Hematopoietic multipotent progenitor cell treated with erythropoietin and hydrocortisone succinate and interleukin-3 and kit ligand, for 4 days (in vitro differentiated cells): ENCODE data around the gene TRIOBP.
A peak's percentile ranks its signal among the peaks of the same experiment; 100 is the strongest.

Experiments used
- DNase-seq: peaks from one replicate; pipeline ENCODE4 v3.0.0-alpha.2; 2015

The TRIOBP gene

DNA sequence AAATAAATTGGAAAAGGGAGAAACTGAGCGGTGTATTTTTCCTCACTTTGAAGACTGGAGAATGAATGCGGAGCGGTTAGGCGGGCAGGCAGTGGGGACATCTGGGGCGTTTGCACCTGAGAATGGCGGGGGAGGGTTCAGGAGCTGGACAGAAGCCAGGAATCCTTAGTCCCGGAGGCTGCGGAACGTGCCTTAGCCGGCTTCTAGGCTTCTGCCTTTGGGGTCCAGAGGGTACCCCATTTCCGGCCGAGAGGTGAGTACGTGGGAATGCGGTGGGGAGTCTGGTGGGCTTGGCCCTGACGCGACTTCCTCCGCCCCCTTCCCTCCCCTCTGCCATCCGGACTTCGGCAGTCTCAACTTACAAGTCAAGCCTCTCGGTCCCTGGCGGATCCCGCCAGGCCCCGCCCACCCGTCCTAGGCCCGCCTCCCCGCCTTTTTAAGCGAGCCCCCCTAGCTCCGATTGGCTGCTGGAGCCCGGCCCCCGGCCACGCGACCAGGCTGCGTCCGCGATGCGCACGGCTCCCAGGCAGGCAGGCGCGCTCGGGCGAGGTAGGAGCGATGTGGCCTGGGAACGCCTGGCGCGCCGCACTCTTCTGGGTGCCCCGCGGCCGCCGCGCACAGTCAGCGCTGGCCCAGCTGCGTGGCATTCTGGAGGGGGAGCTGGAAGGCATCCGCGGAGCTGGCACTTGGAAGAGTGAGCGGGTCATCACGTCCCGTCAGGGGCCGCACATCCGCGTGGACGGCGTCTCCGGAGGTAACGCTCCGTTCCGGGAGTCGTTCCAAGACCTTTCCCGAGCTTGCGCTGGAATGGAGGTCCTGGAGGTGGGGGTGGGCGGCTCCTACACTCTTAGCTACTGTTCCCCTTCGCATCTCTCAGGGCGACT lies 110.8 kb downstream of the TRIOBP start, which contains the start of gene GCAT:
TSS of gene GCAT (plus strand) at position 525 of the 884 bp plus-strand sequence. CDS start at position 559, 34 bp downstream.
- DNase-seq = peak; percentile 98

DNA sequence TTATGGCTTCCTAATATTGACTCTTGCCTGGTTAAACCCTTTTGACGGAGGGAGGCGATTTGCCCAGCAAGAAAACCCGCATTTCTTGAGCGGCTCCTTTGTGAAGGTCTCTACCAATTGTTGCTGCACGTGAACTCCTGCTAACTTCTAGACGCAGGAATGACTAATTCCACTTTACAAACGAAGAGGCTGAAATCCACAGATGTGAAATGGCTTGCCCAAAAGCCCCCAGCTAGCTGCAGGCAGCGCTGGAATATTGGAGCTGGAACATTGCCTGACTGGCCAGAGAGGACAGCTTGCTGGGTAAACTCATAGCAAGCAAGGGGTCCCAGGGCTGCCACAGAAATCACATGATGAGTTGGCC lies 111.4 kb downstream of the TRIOBP start:
- DNase-seq = no peak

DNA sequence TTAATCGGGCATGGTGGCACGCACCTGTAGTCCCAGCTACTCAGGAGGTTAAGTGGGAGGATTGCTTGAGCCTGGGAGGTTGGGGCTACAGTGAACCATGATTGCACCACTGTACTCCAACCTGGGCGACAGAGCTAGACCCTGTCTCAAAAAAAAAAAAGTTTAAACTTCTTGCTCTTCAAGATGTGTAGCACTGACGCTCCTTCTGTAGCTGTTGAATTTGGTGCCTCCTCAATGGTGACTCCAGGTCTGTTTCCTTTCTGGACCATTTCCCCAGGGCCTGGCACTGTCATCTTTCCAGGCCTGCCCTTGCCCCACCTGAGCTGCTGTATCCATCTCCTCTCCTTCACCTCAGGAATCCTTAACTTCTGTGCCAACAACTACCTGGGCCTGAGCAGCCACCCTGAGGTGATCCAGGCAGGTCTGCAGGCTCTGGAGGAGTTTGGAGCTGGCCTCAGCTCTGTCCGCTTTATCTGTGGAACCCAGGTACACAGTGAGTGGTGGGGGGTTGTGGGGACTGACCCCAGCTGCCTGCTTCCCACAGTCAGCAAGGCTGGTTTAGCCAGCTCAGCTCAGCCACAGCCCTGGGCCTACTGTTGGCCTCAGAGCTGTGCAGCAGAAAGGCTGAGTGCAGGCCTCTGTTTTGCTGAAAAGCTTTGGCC lies 113.0 kb downstream of the TRIOBP start:
- no peak for DNase-seq

DNA sequence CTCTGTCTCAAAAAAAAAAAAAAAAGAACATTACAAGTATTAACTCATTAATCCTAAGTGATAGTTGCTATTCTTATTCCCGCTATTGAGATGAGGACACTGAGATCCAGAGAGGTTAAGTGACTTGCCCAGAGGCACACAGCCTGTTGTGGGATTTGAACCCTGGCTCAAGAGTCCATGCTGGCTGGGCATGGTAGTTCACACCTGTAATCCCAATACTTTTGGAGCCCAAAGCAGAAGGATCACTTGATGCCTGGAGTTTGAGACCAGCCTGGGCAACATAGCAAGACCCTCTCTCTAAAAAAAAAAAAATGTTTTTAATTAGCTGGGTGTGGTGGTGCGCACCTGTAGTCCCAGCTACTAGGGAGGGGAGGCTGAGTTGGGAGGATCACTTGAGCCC lies 115.0 kb downstream of the TRIOBP start:
- no peak for DNase-seq

DNA sequence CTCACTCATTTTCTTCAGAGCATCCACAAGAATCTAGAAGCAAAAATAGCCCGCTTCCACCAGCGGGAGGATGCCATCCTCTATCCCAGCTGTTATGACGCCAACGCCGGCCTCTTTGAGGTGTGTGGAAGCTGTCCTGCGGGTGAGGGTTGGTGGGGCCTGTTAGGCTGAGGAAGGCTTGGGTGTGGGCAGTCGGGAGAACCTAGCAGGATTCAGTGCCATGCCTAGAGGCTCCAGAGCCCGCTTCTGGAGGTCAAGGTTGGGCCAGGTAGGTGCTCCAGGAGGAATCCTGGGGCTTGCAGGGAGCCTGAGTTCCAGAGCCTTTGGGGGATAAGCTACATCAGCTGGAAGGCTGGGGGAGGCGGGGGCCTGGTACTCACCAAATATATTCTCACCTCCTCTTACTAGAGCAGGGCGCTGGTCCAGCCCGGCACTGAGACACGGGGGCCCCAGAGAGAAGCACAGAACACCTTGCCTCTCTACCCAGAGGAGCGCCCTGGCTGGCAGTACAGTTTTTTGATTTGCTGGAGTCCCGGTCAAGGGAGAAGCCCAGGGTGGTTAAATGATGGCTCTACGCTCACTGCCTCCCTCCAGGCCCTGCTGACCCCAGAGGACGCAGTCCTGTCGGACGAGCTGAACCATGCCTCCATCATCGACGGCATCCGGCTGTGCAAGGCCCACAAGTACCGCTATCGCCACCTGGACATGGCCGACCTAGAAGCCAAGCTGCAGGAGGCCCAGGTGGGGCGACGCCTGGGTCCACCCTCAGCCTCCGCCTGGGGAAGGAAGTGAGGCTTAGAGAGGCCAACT lies 116.2 kb downstream of the TRIOBP start:
- no peak for DNase-seq

DNA sequence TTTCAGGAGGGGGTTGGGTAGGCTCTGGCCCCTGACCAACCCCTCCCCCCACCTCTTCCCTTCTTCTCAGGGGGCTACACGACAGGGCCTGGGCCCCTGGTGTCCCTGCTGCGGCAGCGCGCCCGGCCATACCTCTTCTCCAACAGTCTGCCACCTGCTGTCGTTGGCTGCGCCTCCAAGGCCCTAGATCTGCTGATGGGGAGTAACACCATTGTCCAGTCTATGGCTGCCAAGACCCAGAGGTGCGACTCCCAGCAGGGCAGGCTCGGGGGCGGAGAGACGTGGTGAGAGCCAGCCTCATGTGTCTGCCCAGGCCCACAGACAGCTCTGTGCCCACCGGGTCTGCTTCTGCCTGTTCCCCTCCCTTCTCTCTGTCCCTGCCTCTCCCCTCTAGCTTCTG lies 118.7 kb downstream of the TRIOBP start:
- no peak for DNase-seq

DNA sequence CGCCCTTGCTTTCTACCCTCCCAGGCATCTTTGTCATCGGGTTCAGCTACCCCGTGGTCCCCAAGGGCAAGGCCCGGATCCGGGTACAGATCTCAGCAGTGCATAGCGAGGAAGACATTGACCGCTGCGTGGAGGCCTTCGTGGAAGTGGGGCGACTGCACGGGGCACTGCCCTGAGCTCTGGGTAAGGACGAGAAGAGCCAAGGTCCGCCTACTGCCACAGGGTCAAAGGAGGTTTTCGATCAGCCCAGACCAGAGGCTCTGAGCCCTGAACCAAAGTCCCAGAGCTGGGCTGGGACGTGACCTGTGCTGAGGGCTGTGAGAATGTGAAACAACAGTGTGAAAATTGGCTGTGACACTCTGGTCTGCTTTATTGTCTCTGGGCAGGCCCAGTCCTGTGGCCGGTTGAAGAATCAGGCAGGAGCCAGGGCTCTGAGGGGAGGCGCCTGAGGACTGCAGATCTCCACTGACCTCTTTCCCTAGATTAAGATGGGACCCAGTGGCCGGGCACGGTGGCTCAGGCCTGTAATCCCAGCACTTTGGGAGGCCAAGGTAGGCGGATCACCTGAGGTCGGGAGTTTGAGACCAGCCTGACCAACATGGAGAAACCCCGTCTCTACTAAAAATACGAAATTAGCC lies 119.8 kb downstream of the TRIOBP start:
- DNase-seq = no peak

DNA sequence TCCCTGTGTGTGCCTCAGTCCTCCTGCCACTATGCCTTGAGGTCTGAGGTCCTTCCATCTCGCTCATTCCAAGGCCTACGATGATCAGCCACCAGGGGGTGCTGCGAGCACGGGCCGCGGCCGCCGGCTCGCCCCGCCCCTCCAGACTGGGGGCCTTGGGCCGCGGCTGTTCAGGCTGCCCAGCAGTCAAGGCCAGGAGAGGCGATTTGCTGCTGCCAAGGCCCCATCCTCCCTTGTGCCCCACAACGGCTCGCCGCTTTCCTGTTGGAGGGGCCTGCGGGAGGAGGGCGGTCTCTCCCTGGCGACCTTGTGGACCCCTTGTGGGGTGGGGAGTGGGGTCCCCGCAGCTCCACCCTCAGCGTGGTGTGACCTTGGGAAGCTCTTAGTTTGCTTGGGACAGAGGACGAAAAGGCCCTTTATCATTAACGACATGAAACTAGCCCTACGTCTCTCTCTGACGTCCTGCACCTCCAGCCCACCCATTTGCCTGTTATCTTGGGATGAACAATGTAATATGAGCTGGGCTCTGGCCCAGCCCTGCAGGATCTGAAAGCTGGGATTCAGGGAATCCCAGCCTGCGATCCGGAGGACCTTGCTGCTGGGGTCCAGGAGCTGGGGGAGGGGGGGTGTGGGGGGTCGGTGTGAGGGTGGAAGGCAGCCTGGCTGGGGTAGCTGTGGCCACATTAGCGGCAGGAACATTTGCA lies 121.0 kb downstream of the TRIOBP start:
- DNase-seq = peak; percentile 89

DNA sequence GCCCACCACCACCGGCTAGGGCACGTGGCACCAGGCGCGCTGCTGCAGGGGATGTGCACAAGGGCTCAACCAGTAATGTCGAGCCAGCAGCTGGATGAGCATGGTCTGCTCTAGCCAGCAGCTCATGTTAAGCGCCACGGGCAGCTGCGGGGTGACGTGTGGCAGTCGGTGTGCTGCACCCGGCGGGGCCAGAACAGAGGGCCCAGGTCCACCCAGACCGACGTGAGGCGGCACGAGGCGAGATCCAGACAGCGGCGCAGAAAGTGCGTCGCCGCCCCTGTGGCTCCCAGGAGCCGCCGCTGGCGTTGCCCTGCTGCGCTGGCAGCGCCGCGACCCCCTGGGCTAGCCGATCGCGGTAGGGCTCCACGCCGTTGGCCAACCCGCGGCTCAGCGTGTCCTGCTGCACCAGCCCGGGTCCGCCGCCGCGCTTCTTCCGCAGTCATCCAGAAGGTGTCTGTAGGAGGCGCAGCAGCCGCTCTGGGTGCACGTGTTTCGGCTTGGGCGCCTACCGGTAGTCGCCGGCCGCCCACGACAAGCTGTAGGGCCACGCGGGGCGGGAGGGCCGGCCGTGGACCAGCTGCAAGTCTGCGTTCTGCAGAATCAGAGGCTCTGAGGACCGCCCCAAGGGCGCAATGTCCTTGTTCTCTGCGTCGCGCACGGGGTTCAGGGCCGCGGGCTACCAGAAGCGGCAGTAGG lies 121.7 kb downstream of the TRIOBP start:
- DNase-seq = peak; percentile 88

DNA sequence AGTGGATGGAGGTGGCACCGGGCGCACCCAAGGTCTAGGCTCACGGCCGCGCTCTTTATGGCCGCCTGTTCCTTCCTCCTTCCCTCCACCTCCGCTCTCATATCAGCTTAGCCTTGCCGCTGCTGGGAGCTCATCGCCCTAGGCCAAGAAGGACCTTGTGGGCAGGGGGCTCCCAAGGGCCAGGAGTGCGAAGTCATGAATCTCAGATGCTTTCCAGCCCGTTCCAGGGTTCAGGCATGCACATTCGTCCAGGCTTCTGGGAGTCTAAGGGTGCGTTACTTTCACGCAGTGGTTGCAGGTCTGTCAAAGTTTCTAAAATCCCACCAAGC lies 122.2 kb downstream of the TRIOBP start:
- DNase-seq = no peak

DNA sequence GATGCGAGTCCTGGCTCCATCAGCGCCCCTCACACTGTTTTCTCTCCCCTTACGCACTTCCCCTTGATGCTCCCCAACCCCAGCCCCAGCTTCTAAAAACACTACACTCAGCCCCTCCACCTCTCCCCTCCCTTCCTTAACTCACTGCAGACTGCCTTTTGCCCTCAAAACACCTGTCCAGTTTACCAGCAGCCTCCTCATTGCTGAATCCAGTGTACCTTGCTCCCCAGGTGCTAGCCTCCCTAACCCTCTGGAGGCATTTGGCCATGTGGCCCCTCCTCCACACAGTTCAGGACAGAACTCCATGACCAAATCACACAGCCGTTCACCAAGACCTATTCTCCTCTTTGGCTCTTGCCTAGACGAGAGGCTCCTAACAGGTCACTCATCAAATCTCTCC lies 123.5 kb downstream of the TRIOBP start:
- DNase-seq = no peak

DNA sequence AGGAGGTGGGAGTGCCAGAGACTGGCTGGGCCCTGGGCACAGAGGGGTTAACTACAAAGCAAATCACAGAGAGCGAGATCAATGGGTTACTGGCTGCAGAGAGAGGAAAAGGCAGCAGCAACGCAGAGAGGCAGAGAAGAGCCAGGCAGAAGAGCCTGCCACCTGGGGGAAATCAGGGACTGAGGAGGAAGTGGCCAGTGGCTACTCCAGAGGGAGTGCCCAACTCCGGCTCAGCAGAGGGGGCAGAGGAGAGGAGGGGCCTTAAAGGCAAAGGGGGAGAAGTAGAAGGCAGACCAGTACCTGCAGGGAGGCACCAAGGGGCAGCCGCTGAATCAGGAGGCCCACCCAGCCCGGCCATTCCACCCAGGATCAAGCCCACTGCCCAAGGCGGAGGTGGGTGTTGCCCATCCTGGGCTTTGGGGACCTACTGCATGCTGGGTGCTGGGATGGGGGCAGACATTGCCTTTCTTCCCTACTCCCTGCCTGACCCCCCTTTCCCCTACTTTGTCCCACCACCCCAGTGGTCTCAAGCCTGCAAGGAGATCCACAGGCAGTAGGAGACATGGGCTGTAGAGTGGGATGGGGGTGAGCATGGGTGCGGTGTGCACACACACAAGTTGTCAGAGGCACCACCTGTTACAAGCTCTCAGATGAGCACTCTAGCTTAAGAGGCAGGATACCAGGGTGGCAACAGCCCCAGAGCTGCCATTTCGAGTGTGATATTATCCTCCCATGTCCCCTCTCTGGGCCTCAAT lies 125.4 kb downstream of the TRIOBP start:
- DNase-seq = no peak

DNA sequence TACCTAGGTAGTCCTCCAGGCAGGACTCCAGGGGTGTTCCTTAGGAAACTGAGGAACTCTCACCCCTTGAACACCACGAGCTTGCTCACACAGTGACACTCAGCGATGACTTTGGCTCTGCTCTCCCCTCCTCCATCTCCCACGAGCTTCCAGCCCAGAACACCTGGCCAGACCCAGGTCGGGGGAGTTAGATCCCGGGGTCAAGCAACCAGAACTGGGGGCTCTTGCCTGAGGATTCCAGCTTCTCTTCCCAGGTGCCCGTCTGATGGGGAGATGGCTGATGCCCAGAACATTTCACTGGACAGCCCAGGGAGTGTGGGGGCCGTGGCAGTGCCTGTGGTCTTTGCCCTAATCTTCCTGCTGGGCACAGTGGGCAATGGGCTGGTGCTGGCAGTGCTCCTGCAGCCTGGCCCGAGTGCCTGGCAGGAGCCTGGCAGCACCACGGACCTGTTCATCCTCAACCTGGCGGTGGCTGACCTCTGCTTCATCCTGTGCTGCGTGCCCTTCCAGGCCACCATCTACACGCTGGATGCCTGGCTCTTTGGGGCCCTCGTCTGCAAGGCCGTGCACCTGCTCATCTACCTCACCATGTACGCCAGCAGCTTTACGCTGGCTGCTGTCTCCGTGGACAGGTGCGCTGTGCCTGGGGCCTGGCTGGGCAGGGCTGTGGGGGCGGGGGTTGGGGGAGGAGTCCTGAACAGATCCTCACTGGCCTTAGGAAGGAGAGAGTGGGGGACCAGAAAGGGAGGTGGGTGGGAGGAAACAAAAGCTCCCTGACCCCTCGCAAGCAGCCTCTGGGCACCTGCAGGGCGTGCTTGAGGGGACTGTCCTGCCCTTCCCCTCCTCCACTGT lies 126.5 kb downstream of the TRIOBP start, which contains the start of gene GALR3:
TSS of gene GALR3 (plus strand) at position 249 of the 852 bp plus-strand sequence. CDS start at position 274, 25 bp downstream.
- no peak for DNase-seq

DNA sequence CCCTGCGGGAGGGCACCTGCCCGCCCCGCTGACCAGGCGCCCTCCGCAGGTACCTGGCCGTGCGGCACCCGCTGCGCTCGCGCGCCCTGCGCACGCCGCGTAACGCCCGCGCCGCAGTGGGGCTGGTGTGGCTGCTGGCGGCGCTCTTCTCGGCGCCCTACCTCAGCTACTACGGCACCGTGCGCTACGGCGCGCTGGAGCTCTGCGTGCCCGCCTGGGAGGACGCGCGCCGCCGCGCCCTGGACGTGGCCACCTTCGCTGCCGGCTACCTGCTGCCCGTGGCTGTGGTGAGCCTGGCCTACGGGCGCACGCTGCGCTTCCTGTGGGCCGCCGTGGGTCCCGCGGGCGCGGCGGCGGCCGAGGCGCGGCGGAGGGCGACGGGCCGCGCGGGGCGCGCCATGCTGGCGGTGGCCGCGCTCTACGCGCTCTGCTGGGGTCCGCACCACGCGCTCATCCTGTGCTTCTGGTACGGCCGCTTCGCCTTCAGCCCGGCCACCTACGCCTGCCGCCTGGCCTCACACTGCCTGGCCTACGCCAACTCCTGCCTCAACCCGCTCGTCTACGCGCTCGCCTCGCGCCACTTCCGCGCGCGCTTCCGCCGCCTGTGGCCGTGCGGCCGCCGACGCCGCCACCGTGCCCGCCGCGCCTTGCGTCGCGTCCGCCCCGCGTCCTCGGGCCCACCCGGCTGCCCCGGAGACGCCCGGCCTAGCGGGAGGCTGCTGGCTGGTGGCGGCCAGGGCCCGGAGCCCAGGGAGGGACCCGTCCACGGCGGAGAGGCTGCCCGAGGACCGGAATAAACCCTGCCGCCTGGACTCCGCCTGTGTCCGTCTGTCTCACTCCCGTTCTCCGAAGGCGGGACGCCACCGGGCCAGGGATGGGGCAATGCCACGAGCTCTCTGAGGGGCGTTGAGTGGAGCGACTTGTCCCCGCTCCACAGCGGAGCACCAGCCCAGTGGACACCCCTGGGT lies 128.1 kb downstream of the TRIOBP start:
- peak; percentile 73 for DNase-seq
